IMR-90 (cell line): ENCODE measurements around the gene MBD3L2B. TPM values are rescaled to one million over a fixed set of nuclear protein-coding genes. Genes with fewer than 3 reads are reported as not detected.

Experiments used
- ATAC-seq: fragments of 200-7000 bp; cut with Tn5 transposase; 2 replicates; pipeline ENCODE4 v1.9.1; 2020; ENCODE audit warnings: low read depth, mild to moderate bottlenecking, moderate library complexity
- BruUV-seq: library from RNA; stranded (reverse); fragments of 400-500 nt; replicated peaks from 2 replicates; lab custom pipeline; 2021; lab: Mats Ljungman, UMichigan
- CTCF ChIA-PET: fragments of 300-600 bp; formaldehyde crosslinking; extraction: SDS; loops from one replicate; lab custom pipeline; 2021; ENCODE audit warnings: antibody characterized with exemption; lab: Yijun Ruan, JAX
- POLR2A ChIA-PET: fragments of 300-600 bp; sonication (Branson Sonifier 250); formaldehyde crosslinking; loops from one replicate; lab custom pipeline; 2022; ENCODE audit warnings: antibody characterized with exemption; ENCODE audit not compliant: unreplicated experiment; lab: Charles Lee
- DNase-seq: peaks from one replicate; pipeline ENCODE4 v3.0.0; 2013
- H2AFZ ChIP-seq: replicated peaks from 2 replicates; pipeline ENCODE3; 2013; ENCODE audit warnings: low read length, mild to moderate bottlenecking; ENCODE audit not compliant: poor library complexity
- H2AK5ac ChIP-seq: 2 replicates; pipeline ENCODE4 v1.6.1; 2013; ENCODE audit warnings: low read depth, low read length, inconsistent platforms
- H2AK9ac ChIP-seq: replicated peaks from 2 replicates; pipeline ENCODE3; 2013; ENCODE audit warnings: mild to moderate bottlenecking, low read depth, low read length, moderate library complexity; ENCODE audit not compliant: poor library complexity
- H2BK120ac ChIP-seq: 2 replicates; pipeline ENCODE4 v1.6.1; 2013; ENCODE audit warnings: low read depth, low read length, inconsistent platforms
- H2BK15ac ChIP-seq: 3 replicates; pipeline ENCODE4 v1.6.1; 2013; ENCODE audit warnings: low read depth, low read length, inconsistent platforms
- H2BK20ac ChIP-seq: 2 replicates; pipeline ENCODE4 v1.6.1; 2013; ENCODE audit warnings: low read depth, mild to moderate bottlenecking, inconsistent platforms, low read length, moderate library complexity
- H2BK5ac ChIP-seq: 2 replicates; pipeline ENCODE4 v1.6.1; 2013; ENCODE audit warnings: mild to moderate bottlenecking, low read depth, low read length, inconsistent platforms; ENCODE audit not compliant: poor library complexity, severe bottlenecking
- H3K14ac ChIP-seq: replicated peaks from 2 replicates; pipeline ENCODE4 v1.6.1; 2013; ENCODE audit warnings: low read depth, low read length, inconsistent platforms
- H3K18ac ChIP-seq: 2 replicates; pipeline ENCODE4 v1.6.1; 2013; ENCODE audit warnings: low read depth, low read length, control low read depth
- H3K23ac ChIP-seq: 2 replicates; pipeline ENCODE4 v1.6.1; 2013; ENCODE audit warnings: low read depth, low read length, inconsistent platforms
- H3K27ac ChIP-seq: 2 replicates; pipeline ENCODE4 v1.5.1; 2013; ENCODE audit warnings: mild to moderate bottlenecking, control low read depth, low read length; ENCODE audit not compliant: insufficient read depth
- H3K27me3 ChIP-seq: 2 replicates; pipeline ENCODE4 v1.6.1; 2013; ENCODE audit warnings: low read length; ENCODE audit not compliant: control insufficient read depth, insufficient read depth
- H3K36me3 ChIP-seq: 2 replicates; pipeline ENCODE4 v1.6.1; 2013; ENCODE audit warnings: low read length, mixed read lengths; ENCODE audit not compliant: control insufficient read depth, insufficient read depth
- H3K4ac ChIP-seq: 2 replicates; pipeline ENCODE4 v1.6.1; 2013; ENCODE audit warnings: low read depth, low read length, inconsistent platforms
- H3K4me1 ChIP-seq: 2 replicates; pipeline ENCODE4 v1.6.1; 2013; ENCODE audit warnings: low read length, mixed read lengths; ENCODE audit not compliant: control insufficient read depth, insufficient read depth
- H3K4me2 ChIP-seq: 2 replicates; pipeline ENCODE4 v1.6.1; 2013; ENCODE audit warnings: low read depth, mild to moderate bottlenecking, control low read depth, low read length, moderate library complexity
- H3K4me3 ChIP-seq: 2 replicates; pipeline ENCODE4 v1.5.1; 2013; ENCODE audit warnings: low read depth, mild to moderate bottlenecking, control low read depth, low read length, moderate library complexity; ENCODE audit not compliant: insufficient read depth
- H3K56ac ChIP-seq: 2 replicates; pipeline ENCODE4 v1.6.1; 2013; ENCODE audit warnings: low read length, inconsistent platforms; ENCODE audit not compliant: insufficient read depth; ENCODE audit errors: extremely low read depth
- H3K79me1 ChIP-seq, 2 experiments: 2 replicates each; pipeline ENCODE4 v1.6.1; 2013; ENCODE audit warnings: low read length in 2 of 2, inconsistent platforms in 1 of 2, low read depth in 1 of 2
- H3K9ac ChIP-seq: 2 replicates; pipeline ENCODE4 v1.6.1; 2013; ENCODE audit warnings: low read depth, low read length, control low read depth
- H3K9me1 ChIP-seq: 2 replicates; pipeline ENCODE4 v1.6.1; 2013; ENCODE audit warnings: low read length, inconsistent platforms; ENCODE audit not compliant: insufficient read depth
- H3K9me3 ChIP-seq: 2 replicates; pipeline ENCODE4 v1.6.1; 2013; ENCODE audit warnings: low read length; ENCODE audit not compliant: control insufficient read depth, insufficient read depth
- H4K20me1 ChIP-seq: 2 replicates; pipeline ENCODE4 v1.6.1; 2013; ENCODE audit warnings: low read length, inconsistent platforms; ENCODE audit not compliant: insufficient read depth
- H4K5ac ChIP-seq: 2 replicates; pipeline ENCODE4 v1.6.1; 2013; ENCODE audit warnings: mild to moderate bottlenecking, low read depth, low read length, control low read depth
- H4K8ac ChIP-seq, 2 experiments: 2 replicates each; pipeline ENCODE4 v1.6.1; 2013; ENCODE audit warnings: low read depth in 2 of 2, low read length in 2 of 2, control low read depth in 1 of 2, inconsistent platforms in 1 of 2
- H4K91ac ChIP-seq: 2 replicates; pipeline ENCODE4 v1.6.1; 2013; ENCODE audit warnings: low read depth, low read length, inconsistent platforms; ENCODE audit not compliant: insufficient read depth
- CHD1 ChIP-seq: IDR thresholded peaks from 2 replicates; pipeline ENCODE4 v1.6.1; 2012; ENCODE audit warnings: low read depth, low read length, improper control_type of control experiment
- CTCF ChIP-seq: conservative IDR thresholded peaks from 2 replicates; pipeline ENCODE4 v1.5.1; 2012; ENCODE audit warnings: mild to moderate bottlenecking, low read depth, low read length, improper control_type of control experiment
- MAZ ChIP-seq: IDR thresholded peaks from 2 replicates; pipeline ENCODE4 v1.6.1; 2012; ENCODE audit warnings: low read depth, mild to moderate bottlenecking, low read length, improper control_type of control experiment, moderate library complexity, borderline replicate concordance
- MXI1 ChIP-seq: IDR thresholded peaks from 2 replicates; pipeline ENCODE4 v1.6.1; 2012; ENCODE audit warnings: low read depth, mild to moderate bottlenecking, low read length, moderate library complexity, borderline replicate concordance
- POLR2A ChIP-seq: IDR thresholded peaks from 2 replicates; pipeline ENCODE4 v1.6.1; 2012; ENCODE audit warnings: mild to moderate bottlenecking, low read depth, low read length
- RAD21 ChIP-seq: IDR thresholded peaks from 2 replicates; pipeline ENCODE4 v1.6.1; 2012; ENCODE audit warnings: low read length, improper control_type of control experiment
- RFX5 ChIP-seq: IDR thresholded peaks from 2 replicates; pipeline ENCODE4 v1.8.0; 2012; ENCODE audit warnings: low read depth, mild to moderate bottlenecking, low read length, moderate library complexity
- SMC3 ChIP-seq: fragments of 150-350 bp; IDR thresholded peaks from 2 replicates; pipeline ENCODE4 v1.6.1; 2016; ENCODE audit warnings: low read depth, mild to moderate bottlenecking, antibody characterized with exemption, low read length, moderate library complexity
- USF2 ChIP-seq: fragments of 150-350 bp; IDR thresholded peaks from 2 replicates; pipeline ENCODE4 v1.6.1; 2017; ENCODE audit warnings: mild to moderate bottlenecking, antibody characterized with exemption, low read length, low read depth
- WGBS, 2 experiments: methylation state at CpG; one replicate each; pipeline versions ENCODE4 v1.1.5 to v1.1.7; 2013; ENCODE audit warnings: missing lambda C conversion rate in 2 of 2; ENCODE audit not compliant: insufficient read length in 1 of 2; ENCODE audit errors: extremely low coverage in 2 of 2; 5-methylcytosine and 5-hydroxymethylcytosine counted together
- dilution Hi-C: fragments of 300-500 bp; cut with HindIII; formaldehyde crosslinking; loops from one replicate; pipeline ENCODE4 v1.14.3; 2018; ENCODE audit warnings: low sequenced_read_pairs; ENCODE audit not compliant: unreplicated experiment
- in situ Hi-C: fragments of 300-500 bp; cut with MboI; formaldehyde crosslinking; loops from 3 replicates; pipeline ENCODE4 v1.14.3; 2019; ENCODE audit warnings: low sequenced_read_pairs, inconsistent platforms, mixed read lengths
- intact Hi-C: fragments of 100-400 bp; cut with micrococcal nuclease; formaldehyde crosslinking; loops from 2 replicates; pipeline ENCODE4 v1.10.0; 2022
- polyA plus RNA-seq, 3 experiments: library from polyadenylated mRNA; depleted of rRNA; stranded (reverse); fragments of >200 nt; gene quantifications; 2 replicates each; pipeline ENCODE4 v1.2.3, GENCODE V29; 2012; ENCODE audit warnings: low replicate concordance in 1 of 3
- total RNA-seq: library from RNA; depleted of rRNA; stranded (reverse); fragments of >200 nt; gene quantifications from 2 replicates; pipeline ENCODE4 v1.2.3, GENCODE V29; 2012

Gene MBD3L2B
- total and polyA plus RNA-seq, 2 of the 4 experiments (the other 2 are of a cell fraction): not detected

DNA sequence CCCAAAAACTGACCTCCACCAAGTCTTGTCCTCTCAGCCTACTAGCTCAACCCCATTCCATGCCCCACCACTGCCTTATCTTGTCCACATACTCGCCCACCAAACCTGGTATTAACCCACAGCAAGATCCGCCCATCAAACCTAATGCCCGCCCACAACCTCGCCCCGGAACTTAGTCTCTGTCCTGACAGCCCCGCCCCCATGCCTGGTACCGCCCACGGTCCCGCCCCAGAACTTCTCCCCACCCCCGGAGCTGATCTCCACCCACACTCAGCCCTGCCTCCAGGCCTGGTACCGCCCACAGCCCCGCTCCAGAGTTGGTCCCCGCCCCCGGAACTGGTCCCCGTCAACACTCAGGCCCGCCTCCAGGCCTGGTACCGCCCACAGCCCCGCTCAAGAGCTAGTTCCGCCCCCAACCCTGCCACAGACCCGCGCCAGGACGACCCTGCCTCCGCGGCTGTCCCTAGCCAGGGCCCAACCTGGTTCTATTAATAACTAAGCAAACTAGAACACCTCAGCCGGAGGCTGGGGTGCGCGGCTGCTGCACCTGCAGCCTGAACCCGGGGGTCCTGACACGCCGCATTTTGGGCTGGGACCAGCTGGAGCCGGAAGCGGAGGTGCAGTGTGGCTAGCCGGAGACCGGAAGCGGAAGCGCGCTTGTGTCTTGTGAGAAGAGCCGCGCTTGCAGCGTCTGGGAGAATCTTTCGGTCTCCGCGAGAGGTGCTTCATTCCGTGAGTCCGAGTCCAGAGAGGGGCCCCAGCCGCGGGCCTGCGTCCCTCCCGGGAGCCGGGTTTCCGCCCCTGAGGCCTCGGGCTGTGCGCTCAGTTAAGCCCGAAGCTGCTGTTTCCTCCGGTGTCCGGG, 48.0 kb upstream of the MBD3L2B start, which contains the start of gene ZNF557:
Gene ZNF557 (plus strand): TSS at position 662 of the 862 bp plus-strand sequence. CDS start 5,372 bp downstream, outside the sequence.
- WGBS, 2 experiments: 1% methylated on average over 19 of the region's 56 CpGs; no CpG with 5 or more reads in 1 of the 2 experiments
- peak within 1 kb of the TSS; percentile 82 for H2BK5ac ChIP-seq
- peak within 1 kb of the TSS; percentile 85 for H3K4ac ChIP-seq
- H4K20me1 ChIP-seq: no peaks in the 10 kb centered on the region
- H4K5ac ChIP-seq: peak within 1 kb of the TSS; percentile 85
- H3K27me3 ChIP-seq: no peaks in the 10 kb centered on the region
- H3K4me1 ChIP-seq: no peaks in the 10 kb centered on the region
- no peaks in the 10 kb centered on the region for H3K9me1 ChIP-seq
- peak within 1 kb of the TSS; percentile 94 for H4K91ac ChIP-seq
- 0 out of 2 replicates have a peak within 1 kb of the TSS, but pooled peaks have one; percentile 60 for H3K23ac ChIP-seq
- H2AFZ ChIP-seq: peak within 1 kb of the TSS; percentile 99
- peak within 1 kb of the TSS; percentile 78 for H2AK5ac ChIP-seq
- H3K9ac ChIP-seq: peak within 1 kb of the TSS; percentile 74
- dilution Hi-C loops (no loop called here), intact Hi-C loops (loop anchor here (10.0 kb wide), 1 partner anchor 334 kb away; the partner anchor contains the start of genes GPR108 and TRIP10), in situ Hi-C loops (no loop called here)
- H3K18ac ChIP-seq: no peak within 1 kb of the TSS; the same call in 1 of the 2 replicates
- H3K36me3 ChIP-seq: peaks cover 18% of the 10 kb centered on the region
- H2BK20ac ChIP-seq: no peak within 1 kb of the TSS
- no TSS peak for BruUV-seq
- peak within 1 kb of the TSS; percentile 72 for H3K27ac ChIP-seq
- peak within 1 kb of the TSS; percentile 82 for H2BK120ac ChIP-seq
- TF ChIP-seq SMC3 (no peak), MAZ (peak; percentile 86; the same call in 1 of the 2 replicates), MXI1 (peak; percentile 23; the same call in 1 of the 2 replicates), USF2 (no peak), POLR2A (peak; percentile 76), RFX5 (no peak), CHD1 (no peak), CTCF (no peak), RAD21 (no peak)
- H3K79me1 ChIP-seq: peaks cover 11 to 18% of the 10 kb centered on the region in 2 experiments
- POLR2A ChIA-PET: interaction anchor here (0.5 kb wide), 1 partner anchor 792 kb away, joined by 3 read pairs; no protein-coding TSS in a partner anchor
- peak; percentile 99 for ATAC-seq
- H4K8ac ChIP-seq: peak within 1 kb of the TSS; percentile 68 to 94
- peak within 1 kb of the TSS; percentile 92; the same call in 1 of the 2 replicates for H3K14ac ChIP-seq
- CTCF ChIA-PET: interaction anchor here (0.6 kb wide), 1 partner anchor 78 kb away, joined by 3 read pairs; no protein-coding TSS in a partner anchor
- H3K9me3 ChIP-seq: peaks cover 2% of the 10 kb centered on the region; the same call in 1 of the 2 replicates
- H3K4me3 ChIP-seq: peak within 1 kb of the TSS; percentile 54
- H2AK9ac ChIP-seq: peak within 1 kb of the TSS; percentile 93
- DNase-seq: peak; percentile 95
- H3K56ac ChIP-seq: peak within 1 kb of the TSS; percentile 70
- no peak within 1 kb of the TSS; the same call in 2 of the 3 replicates for H2BK15ac ChIP-seq
- peak within 1 kb of the TSS; percentile 99 for H3K4me2 ChIP-seq
